Amniotic epithelial cell (primary cell): ENCODE results near the gene TMEM234.
A peak's percentile ranks its signal among the peaks of the same experiment; 100 is the strongest.

Experiments used
- DNase-seq: peaks from one replicate; pipeline ENCODE4 v3.0.0-alpha.2; 2010; ENCODE audit warnings: low read depth

Gene TMEM234

GRCh38 chr1:32199717-32200072 is 22.5 kb downstream of the TMEM234 start:
- no peak for DNase-seq

- no peak for DNase-seq
Measured at GRCh38 chr1:32199043-32199716, 23.0 kb downstream of the TMEM234 start.

GRCh38 chr1:32198237-32199042 is 23.7 kb downstream of the TMEM234 start:
- DNase-seq: no peak

- no peak for DNase-seq
Measured at GRCh38 chr1:32197837-32198236, 24.3 kb downstream of the TMEM234 start.

- DNase-seq: no peak
Measured at GRCh38 chr1:32197074-32197473, 25.1 kb downstream of the TMEM234 start.

- DNase-seq: peak; percentile 78
Measured at GRCh38 chr1:32195972-32196823, 26.0 kb downstream of the TMEM234 start.

GRCh38 chr1:32195531-32195930 is 26.6 kb downstream of the TMEM234 start:
- no peak for DNase-seq

GRCh38 chr1:32194984-32195383 is 27.2 kb downstream of the TMEM234 start:
- DNase-seq: no peak

- DNase-seq: no peak
Measured at GRCh38 chr1:32192220-32192948, 29.8 kb downstream of the TMEM234 start.

GRCh38 chr1:32187850-32188249 is 34.3 kb downstream of the TMEM234 start:
- no peak for DNase-seq

- no peak for DNase-seq
Measured at GRCh38 chr1:32186491-32186890, 35.7 kb downstream of the TMEM234 start.

- DNase-seq: no peak
Measured at GRCh38 chr1:32186077-32186476, 36.1 kb downstream of the TMEM234 start.

- DNase-seq: no peak
Measured at GRCh38 chr1:32184650-32185049, 37.5 kb downstream of the TMEM234 start.

- no peak for DNase-seq
Measured at GRCh38 chr1:32182060-32182459, 40.1 kb downstream of the TMEM234 start.

- DNase-seq: no peak
Measured at GRCh38 chr1:32181563-32181962, 40.6 kb downstream of the TMEM234 start.

GRCh38 chr1:32181065-32181464 is 41.1 kb downstream of the TMEM234 start:
- no peak for DNase-seq

GRCh38 chr1:32180186-32181060 is 41.7 kb downstream of the TMEM234 start:
- DNase-seq: peak; percentile 73

- peak; percentile 87 for DNase-seq
Measured at GRCh38 chr1:32179443-32180185, 42.5 kb downstream of the TMEM234 start, which contains the start of gene TXLNA. Gene TXLNA (plus strand): TSS chr1:32179675. CDS start chr1:32180346, 671 bp downstream.

- no peak for DNase-seq
Measured at GRCh38 chr1:32179193-32179442, 43.0 kb downstream of the TMEM234 start.
